Right hindlimb (tissue), 1 donor: ENCODE data around the gene ZNF574.

Experiments used
- DNase-seq: peaks from one replicate; pipeline ENCODE4 v3.0.0-alpha.2; 2018

Gene ZNF574

DNA sequence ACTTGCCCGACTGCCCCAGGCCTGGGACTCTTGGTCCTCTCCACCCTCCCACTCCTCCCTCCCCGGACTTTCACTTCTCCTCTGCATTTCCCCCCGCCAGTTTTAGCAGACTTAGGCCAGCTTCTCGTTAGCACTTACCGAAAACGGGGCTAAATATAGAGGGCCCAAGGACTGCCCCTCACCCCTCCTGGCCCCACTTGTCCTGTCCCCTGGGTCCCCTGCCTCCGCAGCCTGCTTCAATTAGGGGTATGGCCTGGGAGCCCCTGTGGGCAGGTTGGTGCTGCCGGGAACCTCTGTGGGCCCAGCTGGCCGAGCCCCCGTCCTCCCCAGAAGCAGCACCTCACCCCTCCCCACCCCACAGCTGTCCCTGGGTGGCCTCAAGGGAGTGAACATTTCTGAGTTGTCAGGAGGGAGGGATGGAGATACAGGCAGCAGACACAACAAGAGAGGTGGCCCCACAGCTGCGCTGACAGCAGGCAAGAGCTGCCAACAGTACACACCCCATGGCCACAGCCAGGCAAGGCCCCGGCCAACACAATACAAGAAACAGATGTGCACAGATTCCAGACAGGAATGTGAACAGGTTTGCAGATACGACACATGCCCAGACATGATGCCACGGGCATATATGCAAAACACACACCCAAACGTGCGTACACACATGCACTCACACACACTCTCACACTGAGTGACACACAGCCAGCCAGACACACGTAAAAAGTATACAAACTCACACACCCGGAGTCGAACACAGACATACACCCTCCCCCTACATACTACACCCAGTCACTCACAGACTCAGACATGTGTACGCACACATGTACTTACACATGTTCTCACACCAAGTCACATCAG lies 53.7 kb downstream of the ZNF574 start:
- peak; percentile 75 for DNase-seq

DNA sequence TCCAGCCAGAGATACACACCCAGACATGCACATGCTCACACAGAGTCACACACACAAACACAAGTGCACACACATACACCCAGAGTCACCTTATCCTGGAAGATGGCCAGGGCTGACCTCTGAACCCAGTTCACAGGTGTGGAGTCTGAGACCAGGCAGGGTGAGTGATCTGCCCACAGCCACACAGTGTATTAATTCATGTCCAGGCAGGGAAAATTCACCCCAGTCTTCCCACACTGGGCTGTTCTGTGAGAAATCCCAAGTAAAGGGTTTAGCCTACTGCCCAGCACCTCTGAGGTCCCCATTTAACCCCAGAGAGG lies 54.2 kb downstream of the ZNF574 start:
- no peak for DNase-seq
